ENCODE measurements around the gene MORN4. TPM values are rescaled to one million over a fixed set of nuclear protein-coding genes. Genes with fewer than 3 reads are reported as not detected.
A peak's percentile ranks its signal among the peaks of the same experiment; 100 is the strongest.

Gene MORN4
- total RNA-seq, 1 donor from 2014 or later, result 25.9 TPM

DNA sequence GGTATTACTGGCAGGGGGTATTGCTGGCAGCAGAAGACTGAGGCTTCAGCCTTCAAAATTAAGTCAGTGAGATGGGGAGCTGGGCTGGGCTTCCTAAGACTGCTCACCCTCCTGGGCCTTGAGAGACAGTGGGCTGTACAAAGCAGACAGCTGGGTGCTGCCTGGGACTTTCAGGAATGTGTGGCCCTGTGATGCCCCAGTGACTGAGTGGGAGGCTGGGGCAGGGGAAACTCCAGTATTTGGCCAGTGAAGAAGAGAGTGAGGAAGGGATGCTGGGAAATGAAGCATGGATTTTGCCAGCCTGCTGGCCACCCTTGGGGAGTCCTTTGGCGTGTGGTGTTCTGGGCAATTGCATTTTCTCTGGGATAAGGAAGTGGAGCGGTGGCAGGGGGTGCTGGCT, 60.3 kb downstream of the MORN4 start:
- TF ChIP-seq, protein P1, sequence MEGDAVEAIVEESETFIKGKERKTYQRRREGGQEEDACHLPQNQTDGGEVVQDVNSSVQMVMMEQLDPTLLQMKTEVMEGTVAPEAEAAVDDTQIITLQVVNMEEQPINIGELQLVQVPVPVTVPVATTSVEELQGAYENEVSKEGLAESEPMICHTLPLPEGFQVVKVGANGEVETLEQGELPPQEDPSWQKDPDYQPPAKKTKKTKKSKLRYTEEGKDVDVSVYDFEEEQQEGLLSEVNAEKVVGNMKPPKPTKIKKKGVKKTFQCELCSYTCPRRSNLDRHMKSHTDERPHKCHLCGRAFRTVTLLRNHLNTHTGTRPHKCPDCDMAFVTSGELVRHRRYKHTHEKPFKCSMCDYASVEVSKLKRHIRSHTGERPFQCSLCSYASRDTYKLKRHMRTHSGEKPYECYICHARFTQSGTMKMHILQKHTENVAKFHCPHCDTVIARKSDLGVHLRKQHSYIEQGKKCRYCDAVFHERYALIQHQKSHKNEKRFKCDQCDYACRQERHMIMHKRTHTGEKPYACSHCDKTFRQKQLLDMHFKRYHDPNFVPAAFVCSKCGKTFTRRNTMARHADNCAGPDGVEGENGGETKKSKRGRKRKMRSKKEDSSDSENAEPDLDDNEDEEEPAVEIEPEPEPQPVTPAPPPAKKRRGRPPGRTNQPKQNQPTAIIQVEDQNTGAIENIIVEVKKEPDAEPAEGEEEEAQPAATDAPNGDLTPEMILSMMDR (conservative IDR thresholded peaks at IDR 0.05), result no peak
- Mint-ChIP-seq H3K27ac (ENCODE audit: unreplicated experiment) (no peak overlapping the region), H3K4me3 (no peak overlapping the region), H3K36me3 (ENCODE audit: low read depth) (no peaks in the 10 kb centered on the region), H3K27me3 (ENCODE audit: low read depth) (no peaks in the 10 kb centered on the region), H3K9me3 (no peaks in the 10 kb centered on the region), H3K4me1 (no peaks in the 10 kb centered on the region)
- DNase-seq (ENCODE audit: low read depth, low spot score), result no peak

- Mint-ChIP-seq H3K27me3 (ENCODE audit: low read depth) (no peaks in the 10 kb centered on the region), H3K4me1 (no peaks in the 10 kb centered on the region), H3K9me3 (no peaks in the 10 kb centered on the region), H3K27ac (ENCODE audit: unreplicated experiment) (no peak within 1 kb of the TSS), H3K36me3 (ENCODE audit: low read depth) (no peaks in the 10 kb centered on the region), H3K4me3 (no peak within 1 kb of the TSS)
- TF ChIP-seq, protein P1 (conservative IDR thresholded peaks at IDR 0.05), result peak; percentile 81
- peak; percentile 73 for DNase-seq (ENCODE audit: low read depth, low spot score)
These were observed 60.9 kb downstream of the MORN4 start, which contains the start of gene ANKRD2 for GRCh38 chr10:97572214-97572989. TSS of gene ANKRD2 (plus strand) at chr10:97572779. CDS start at chr10:97572789, 10 bp downstream.

GRCh38 chr10:97571622-97572021, 61.7 kb downstream of the MORN4 start:
- Mint-ChIP-seq H3K27me3 (ENCODE audit: low read depth) (no peaks in the 10 kb centered on the region), H3K9me3 (no peaks in the 10 kb centered on the region), H3K27ac (ENCODE audit: unreplicated experiment) (no peak overlapping the region), H3K4me1 (no peaks in the 10 kb centered on the region), H3K36me3 (ENCODE audit: low read depth) (no peaks in the 10 kb centered on the region), H3K4me3 (no peak overlapping the region)
- DNase-seq (ENCODE audit: low read depth, low spot score), result no peak
- TF ChIP-seq, protein P1 (conservative IDR thresholded peaks at IDR 0.05), result no peak

- H3K9me3 Mint-ChIP-seq, result no peaks in the 10 kb centered on the region
- H3K4me1 Mint-ChIP-seq, result no peaks in the 10 kb centered on the region
- TF ChIP-seq, protein P1 (conservative IDR thresholded peaks at IDR 0.05), result no peak
- DNase-seq (ENCODE audit: low read depth, low spot score), result no peak
- no peaks in the 10 kb centered on the region for H3K27me3 Mint-ChIP-seq (ENCODE audit: low read depth)
- H3K36me3 Mint-ChIP-seq (ENCODE audit: low read depth), result no peaks in the 10 kb centered on the region
- no peak overlapping the region for H3K4me3 Mint-ChIP-seq
- H3K27ac Mint-ChIP-seq (ENCODE audit: unreplicated experiment), result no peak overlapping the region
These were observed 62.4 kb downstream of the MORN4 start for GRCh38 chr10:97570789-97571471.

DNA sequence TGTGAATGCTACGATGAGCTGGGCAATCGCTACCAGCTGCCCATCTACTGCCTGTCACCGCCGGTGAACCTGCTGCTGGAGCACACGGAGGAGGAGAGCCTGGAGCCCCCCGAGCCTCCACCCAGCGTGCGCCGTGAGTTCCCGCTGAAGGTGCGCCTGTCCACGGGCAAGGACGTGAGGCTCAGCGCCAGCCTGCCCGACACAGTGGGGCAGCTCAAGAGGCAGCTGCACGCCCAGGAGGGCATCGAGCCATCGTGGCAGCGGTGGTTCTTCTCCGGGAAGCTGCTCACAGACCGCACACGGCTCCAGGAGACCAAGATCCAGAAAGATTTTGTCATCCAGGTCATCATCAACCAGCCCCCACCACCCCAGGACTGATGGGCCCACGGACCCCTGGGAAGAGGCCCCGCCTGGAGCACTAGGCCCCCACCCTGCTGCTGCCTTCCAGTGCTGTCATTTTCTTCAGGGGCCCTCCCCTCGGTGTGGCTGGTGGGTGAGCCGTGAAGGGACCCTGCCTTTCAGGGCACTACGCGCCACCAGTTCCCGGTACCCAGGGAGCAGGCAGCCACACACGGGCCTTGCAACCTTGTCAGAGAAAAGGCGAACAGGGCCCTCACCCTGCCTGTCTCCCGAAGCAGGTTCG, 63.0 kb downstream of the MORN4 start:
- H3K36me3 Mint-ChIP-seq (ENCODE audit: low read depth), result no peaks in the 10 kb centered on the region

More for the DNA sequence above, 63.0 kb downstream of the MORN4 start:
- TF ChIP-seq, protein P1 (conservative IDR thresholded peaks at IDR 0.05), result no peak
- no peak overlapping the region for H3K27ac Mint-ChIP-seq (ENCODE audit: unreplicated experiment)
- H3K4me1 Mint-ChIP-seq, result no peaks in the 10 kb centered on the region
- no peak for DNase-seq (ENCODE audit: low read depth, low spot score)
- H3K9me3 Mint-ChIP-seq, result no peaks in the 10 kb centered on the region
- H3K4me3 Mint-ChIP-seq, result no peak overlapping the region
- H3K27me3 Mint-ChIP-seq (ENCODE audit: low read depth), result no peaks in the 10 kb centered on the region
